Loucy (cell line): ENCODE measurements around the gene DGCR6L.
"Not testable (repeated sequence)": the region's sequence is repeated elsewhere in the genome, so short reads cannot be mapped to it uniquely, and the experiment has no call there.

ENCODE experiments used
- CTCF ChIP-seq: fragments of 200-600 bp; sonication (generic); conservative IDR thresholded peaks from 2 replicates; pipeline ENCODE4 v1.5.1; 2014; ENCODE audit warnings: mild to moderate bottlenecking, antibody characterized with exemption, low read length
- EZH2phosphoT487 ChIP-seq: fragments of 200-600 bp; IDR thresholded peaks from 2 replicates; pipeline ENCODE4 v1.6.1; 2018; ENCODE audit warnings: antibody characterized with exemption, mild to moderate bottlenecking, moderate library complexity, borderline replicate concordance

GRCh38 chr22:20338291-20338690 is 18.4 kb upstream of the DGCR6L start:
- not testable (repeated sequence) for TF ChIP-seq CTCF, EZH2phosphoT487
